HEK293 (cell line): ENCODE results near the gene IL17RC.
A peak's percentile ranks its signal among the peaks of the same experiment; 100 is the strongest.

Experiments
- KLF8 ChIP-seq: fragments of 450-650 bp; formaldehyde crosslinking; IDR thresholded peaks from 2 replicates; pipeline ENCODE4 v1.5.1; 2016; ENCODE audit warnings: missing biosample characterization, missing genetic modification characterization
- KLF9 ChIP-seq: fragments of 450-650 bp; formaldehyde crosslinking; IDR thresholded peaks from 2 replicates; pipeline ENCODE4 v1.5.1; 2016; ENCODE audit warnings: missing biosample characterization, missing genetic modification characterization, low read depth
- SP3 ChIP-seq: fragments of 450-650 bp; formaldehyde crosslinking; IDR thresholded peaks from 2 replicates; pipeline ENCODE4 v1.5.1; 2016; ENCODE audit warnings: missing biosample characterization, missing genetic modification characterization
- SP7 ChIP-seq: fragments of 450-650 bp; formaldehyde crosslinking; IDR thresholded peaks from 2 replicates; pipeline ENCODE4 v1.5.1; 2016; ENCODE audit warnings: missing biosample characterization, missing genetic modification characterization
- ZBTB10 ChIP-seq: fragments of 450-650 bp; formaldehyde crosslinking; IDR thresholded peaks from 2 replicates; pipeline ENCODE4 v1.5.1; 2016; ENCODE audit warnings: missing biosample characterization, missing genetic modification characterization
- ZBTB7A ChIP-seq: fragments of 450-650 bp; formaldehyde crosslinking; IDR thresholded peaks from 2 replicates; pipeline ENCODE4 v1.5.1; 2016; ENCODE audit warnings: low read depth, missing biosample characterization, missing genetic modification characterization
- ZBTB8A ChIP-seq: fragments of 450-650 bp; formaldehyde crosslinking; IDR thresholded peaks from 2 replicates; pipeline ENCODE4 v1.5.1; 2016; ENCODE audit warnings: missing biosample characterization, missing genetic modification characterization
- ZFP37 ChIP-seq: fragments of 450-650 bp; formaldehyde crosslinking; IDR thresholded peaks from 2 replicates; pipeline ENCODE4 v1.5.1; 2016; ENCODE audit warnings: missing biosample characterization, missing genetic modification characterization
- ZNF133 ChIP-seq: fragments of 450-650 bp; formaldehyde crosslinking; IDR thresholded peaks from 2 replicates; pipeline ENCODE4 v1.5.1; 2016; ENCODE audit warnings: missing biosample characterization, missing genetic modification characterization
- ZNF175 ChIP-seq: fragments of 450-650 bp; formaldehyde crosslinking; IDR thresholded peaks from 2 replicates; pipeline ENCODE4 v1.5.1; 2016; ENCODE audit warnings: missing biosample characterization, missing genetic modification characterization
- ZNF211 ChIP-seq: fragments of 450-650 bp; formaldehyde crosslinking; IDR thresholded peaks from 2 replicates; pipeline ENCODE4 v1.5.1; 2016; ENCODE audit warnings: low read depth, missing biosample characterization, missing genetic modification characterization
- ZNF311 ChIP-seq: fragments of 450-650 bp; formaldehyde crosslinking; IDR thresholded peaks from 2 replicates; pipeline ENCODE4 v1.5.1; 2017; ENCODE audit warnings: missing biosample characterization, missing genetic modification characterization, borderline replicate concordance
- ZNF335 ChIP-seq: fragments of 450-650 bp; formaldehyde crosslinking; conservative IDR thresholded peaks from 2 replicates; pipeline ENCODE4 v1.5.1; 2016; ENCODE audit warnings: missing biosample characterization, missing genetic modification characterization
- ZNF423 ChIP-seq: fragments of 450-650 bp; formaldehyde crosslinking; IDR thresholded peaks from 2 replicates; pipeline ENCODE4 v1.5.1; 2016; ENCODE audit warnings: missing biosample characterization, missing genetic modification characterization
- ZNF433 ChIP-seq: fragments of 450-650 bp; formaldehyde crosslinking; IDR thresholded peaks from 2 replicates; pipeline ENCODE4 v1.5.1; 2016; ENCODE audit warnings: missing biosample characterization, missing genetic modification characterization, low read depth
- ZNF514 ChIP-seq: fragments of 450-650 bp; formaldehyde crosslinking; IDR thresholded peaks from 2 replicates; pipeline ENCODE4 v1.5.1; 2016; ENCODE audit warnings: missing biosample characterization, missing genetic modification characterization
- ZNF548 ChIP-seq: fragments of 450-650 bp; formaldehyde crosslinking; IDR thresholded peaks from 2 replicates; pipeline ENCODE4 v1.5.1; 2016; ENCODE audit warnings: missing biosample characterization, missing genetic modification characterization
- ZNF561 ChIP-seq: fragments of 450-650 bp; IDR thresholded peaks from 2 replicates; pipeline ENCODE4 v1.5.1; 2018; ENCODE audit warnings: missing biosample characterization, missing genetic modification characterization, borderline replicate concordance
- ZNF610 ChIP-seq: fragments of 450-650 bp; formaldehyde crosslinking; IDR thresholded peaks from 2 replicates; pipeline ENCODE4 v1.5.1; 2016; ENCODE audit warnings: missing biosample characterization, missing genetic modification characterization, borderline replicate concordance
- ZNF704 ChIP-seq: fragments of 450-650 bp; formaldehyde crosslinking; IDR thresholded peaks from 2 replicates; pipeline ENCODE4 v1.5.1; 2016; ENCODE audit warnings: missing biosample characterization, missing genetic modification characterization
- ZNF768 ChIP-seq: fragments of 450-650 bp; formaldehyde crosslinking; IDR thresholded peaks from 2 replicates; pipeline ENCODE4 v1.5.1; 2018; ENCODE audit warnings: missing biosample characterization, mild to moderate bottlenecking, missing genetic modification characterization
- ZNF777 ChIP-seq: fragments of 450-650 bp; formaldehyde crosslinking; IDR thresholded peaks from 2 replicates; pipeline ENCODE4 v1.5.1; 2017; ENCODE audit warnings: missing biosample characterization, missing genetic modification characterization, borderline replicate concordance
- ZNF792 ChIP-seq: fragments of 450-650 bp; formaldehyde crosslinking; IDR thresholded peaks from 2 replicates; pipeline ENCODE4 v1.5.1; 2016; ENCODE audit warnings: missing biosample characterization, missing genetic modification characterization
- ZSCAN30 ChIP-seq: fragments of 450-650 bp; IDR thresholded peaks from 2 replicates; pipeline ENCODE4 v1.5.1; 2018; ENCODE audit warnings: missing biosample characterization, mild to moderate bottlenecking, missing genetic modification characterization, moderate library complexity
- TF ChIP-seq, protein P1 (sequence below): fragments of 450-650 bp; formaldehyde crosslinking; IDR thresholded peaks from 2 replicates; pipeline ENCODE4 v1.5.1; 2016; ENCODE audit warnings: missing biosample characterization, missing genetic modification characterization
- TF ChIP-seq, protein P2 (sequence below): fragments of 450-650 bp; formaldehyde crosslinking; conservative IDR thresholded peaks from 2 replicates; pipeline ENCODE4 v1.5.1; 2016; ENCODE audit warnings: low read depth, missing biosample characterization, missing genetic modification characterization
- TF ChIP-seq, protein P3 (sequence below): fragments of 450-650 bp; IDR thresholded peaks from 2 replicates; pipeline ENCODE4 v1.5.1; 2018; ENCODE audit warnings: missing biosample characterization, missing genetic modification characterization

Gene IL17RC

GRCh38 chr3:9890249-9891071 lies 26.4 kb upstream of the IL17RC start, which contains the start of gene JAGN1 (continued):
- TF ChIP-seq, protein P1, sequence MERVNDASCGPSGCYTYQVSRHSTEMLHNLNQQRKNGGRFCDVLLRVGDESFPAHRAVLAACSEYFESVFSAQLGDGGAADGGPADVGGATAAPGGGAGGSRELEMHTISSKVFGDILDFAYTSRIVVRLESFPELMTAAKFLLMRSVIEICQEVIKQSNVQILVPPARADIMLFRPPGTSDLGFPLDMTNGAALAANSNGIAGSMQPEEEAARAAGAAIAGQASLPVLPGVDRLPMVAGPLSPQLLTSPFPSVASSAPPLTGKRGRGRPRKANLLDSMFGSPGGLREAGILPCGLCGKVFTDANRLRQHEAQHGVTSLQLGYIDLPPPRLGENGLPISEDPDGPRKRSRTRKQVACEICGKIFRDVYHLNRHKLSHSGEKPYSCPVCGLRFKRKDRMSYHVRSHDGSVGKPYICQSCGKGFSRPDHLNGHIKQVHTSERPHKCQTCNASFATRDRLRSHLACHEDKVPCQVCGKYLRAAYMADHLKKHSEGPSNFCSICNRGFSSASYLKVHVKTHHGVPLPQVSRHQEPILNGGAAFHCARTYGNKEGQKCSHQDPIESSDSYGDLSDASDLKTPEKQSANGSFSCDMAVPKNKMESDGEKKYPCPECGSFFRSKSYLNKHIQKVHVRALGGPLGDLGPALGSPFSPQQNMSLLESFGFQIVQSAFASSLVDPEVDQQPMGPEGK (tag by site-specific recombination), result peak; percentile 97
- peak; percentile 45; the same call in 1 of the 2 replicates for TF ChIP-seq ZNF792 (tag by site-specific recombination)
- no peak for TF ChIP-seq ZNF514
- peak; percentile 91 for TF ChIP-seq ZNF610 (tag by site-specific recombination)
- TF ChIP-seq ZSCAN30 (tag by site-specific recombination), result 0 out of 2 replicates have a peak, but pooled peaks have one; percentile 25
- TF ChIP-seq ZNF548 (tag by site-specific recombination), result 0 out of 2 replicates have a peak, but pooled peaks have one; percentile 13
- no peak for TF ChIP-seq ZNF211
- TF ChIP-seq ZNF423 (tag by site-specific recombination), result no peak
- peak; percentile 65 for TF ChIP-seq ZBTB8A (tag by site-specific recombination)
- no peak for TF ChIP-seq ZNF433 (tag by site-specific recombination)
- peak; percentile 97 for TF ChIP-seq ZBTB10 (tag by site-specific recombination)
- TF ChIP-seq ZNF335, result peak; percentile 90
- peak; percentile 93 for TF ChIP-seq ZFP37 (tag by site-specific recombination)
- TF ChIP-seq SP3 (tag by site-specific recombination), result peak; percentile 81
- TF ChIP-seq, protein P2, sequence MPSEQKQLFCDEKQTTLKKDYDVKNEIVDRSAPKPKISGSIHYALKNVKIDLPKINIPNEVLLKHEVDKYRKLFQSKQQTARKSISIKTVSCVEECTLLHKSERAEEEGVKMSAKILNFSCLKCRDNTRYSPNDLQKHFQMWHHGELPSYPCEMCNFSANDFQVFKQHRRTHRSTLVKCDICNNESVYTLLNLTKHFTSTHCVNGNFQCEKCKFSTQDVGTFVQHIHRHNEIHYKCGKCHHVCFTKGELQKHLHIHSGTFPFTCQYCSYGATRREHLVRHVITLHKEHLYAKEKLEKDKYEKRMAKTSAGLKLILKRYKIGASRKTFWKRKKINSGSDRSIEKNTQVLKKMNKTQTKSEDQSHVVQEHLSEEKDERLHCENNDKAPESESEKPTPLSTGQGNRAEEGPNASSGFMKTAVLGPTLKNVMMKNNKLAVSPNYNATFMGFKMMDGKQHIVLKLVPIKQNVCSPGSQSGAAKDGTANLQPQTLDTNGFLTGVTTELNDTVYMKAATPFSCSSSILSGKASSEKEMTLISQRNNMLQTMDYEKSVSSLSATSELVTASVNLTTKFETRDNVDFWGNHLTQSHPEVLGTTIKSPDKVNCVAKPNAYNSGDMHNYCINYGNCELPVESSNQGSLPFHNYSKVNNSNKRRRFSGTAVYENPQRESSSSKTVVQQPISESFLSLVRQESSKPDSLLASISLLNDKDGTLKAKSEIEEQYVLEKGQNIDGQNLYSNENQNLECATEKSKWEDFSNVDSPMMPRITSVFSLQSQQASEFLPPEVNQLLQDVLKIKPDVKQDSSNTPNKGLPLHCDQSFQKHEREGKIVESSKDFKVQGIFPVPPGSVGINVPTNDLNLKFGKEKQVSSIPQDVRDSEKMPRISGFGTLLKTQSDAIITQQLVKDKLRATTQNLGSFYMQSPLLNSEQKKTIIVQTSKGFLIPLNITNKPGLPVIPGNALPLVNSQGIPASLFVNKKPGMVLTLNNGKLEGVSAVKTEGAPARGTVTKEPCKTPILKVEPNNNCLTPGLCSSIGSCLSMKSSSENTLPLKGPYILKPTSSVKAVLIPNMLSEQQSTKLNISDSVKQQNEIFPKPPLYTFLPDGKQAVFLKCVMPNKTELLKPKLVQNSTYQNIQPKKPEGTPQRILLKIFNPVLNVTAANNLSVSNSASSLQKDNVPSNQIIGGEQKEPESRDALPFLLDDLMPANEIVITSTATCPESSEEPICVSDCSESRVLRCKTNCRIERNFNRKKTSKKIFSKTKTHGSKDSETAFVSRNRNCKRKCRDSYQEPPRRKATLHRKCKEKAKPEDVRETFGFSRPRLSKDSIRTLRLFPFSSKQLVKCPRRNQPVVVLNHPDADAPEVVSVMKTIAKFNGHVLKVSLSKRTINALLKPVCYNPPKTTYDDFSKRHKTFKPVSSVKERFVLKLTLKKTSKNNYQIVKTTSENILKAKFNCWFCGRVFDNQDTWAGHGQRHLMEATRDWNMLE (tag by site-specific recombination), result peak; percentile 66
- TF ChIP-seq ZNF133 (tag by site-specific recombination), result peak; percentile 38; the same call in 1 of the 2 replicates
- TF ChIP-seq ZNF561, result peak; percentile 51; the same call in 1 of the 2 replicates
- no peak for TF ChIP-seq ZNF768 (tag by site-specific recombination)
- peak; percentile 64; the same call in 1 of the 2 replicates for TF ChIP-seq KLF9 (tag by site-specific recombination)
- no peak for TF ChIP-seq ZNF704 (tag by site-specific recombination)
- TF ChIP-seq SP7 (tag by site-specific recombination), result peak; percentile 85
- TF ChIP-seq, protein P3, sequence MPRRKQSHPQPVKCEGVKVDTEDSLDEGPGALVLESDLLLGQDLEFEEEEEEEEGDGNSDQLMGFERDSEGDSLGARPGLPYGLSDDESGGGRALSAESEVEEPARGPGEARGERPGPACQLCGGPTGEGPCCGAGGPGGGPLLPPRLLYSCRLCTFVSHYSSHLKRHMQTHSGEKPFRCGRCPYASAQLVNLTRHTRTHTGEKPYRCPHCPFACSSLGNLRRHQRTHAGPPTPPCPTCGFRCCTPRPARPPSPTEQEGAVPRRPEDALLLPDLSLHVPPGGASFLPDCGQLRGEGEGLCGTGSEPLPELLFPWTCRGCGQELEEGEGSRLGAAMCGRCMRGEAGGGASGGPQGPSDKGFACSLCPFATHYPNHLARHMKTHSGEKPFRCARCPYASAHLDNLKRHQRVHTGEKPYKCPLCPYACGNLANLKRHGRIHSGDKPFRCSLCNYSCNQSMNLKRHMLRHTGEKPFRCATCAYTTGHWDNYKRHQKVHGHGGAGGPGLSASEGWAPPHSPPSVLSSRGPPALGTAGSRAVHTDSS (tag by site-specific recombination), result no peak
- TF ChIP-seq ZNF311, result no peak
- TF ChIP-seq ZNF777 (tag by site-specific recombination), result peak; percentile 26; the same call in 1 of the 2 replicates
- TF ChIP-seq KLF8 (tag by site-specific recombination), result peak; percentile 76; the same call in 1 of the 2 replicates
- TF ChIP-seq ZNF175 (tag by site-specific recombination), result no peak
- peak; percentile 94 for TF ChIP-seq ZBTB7A (tag by site-specific recombination)
